ENCODE measurements around the gene PPCDC.
A peak's percentile ranks its signal among the peaks of the same experiment; 100 is the strongest.

Gene PPCDC

DNA sequence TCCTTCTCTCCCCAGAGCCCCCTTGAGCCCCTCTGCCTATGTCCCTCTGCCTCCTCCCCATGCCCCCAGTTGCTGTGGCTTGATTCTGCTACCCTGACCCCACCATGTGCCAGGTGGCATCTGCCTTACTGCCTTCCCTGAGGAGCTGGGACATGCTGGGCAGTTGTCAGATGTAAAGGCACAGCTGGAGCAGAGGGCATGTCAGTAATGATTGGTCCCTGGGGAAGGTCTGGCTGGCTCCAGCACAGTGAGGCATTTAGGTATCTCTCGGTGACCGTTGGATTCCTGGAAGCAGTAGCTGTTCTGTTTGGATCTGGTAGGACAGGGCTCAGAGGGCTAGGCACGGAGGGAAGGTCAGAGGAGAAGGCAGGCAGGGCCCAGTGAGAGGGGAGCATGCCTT, 3.5 kb upstream of the PPCDC start:
- DNase-seq, result no peak

DNA sequence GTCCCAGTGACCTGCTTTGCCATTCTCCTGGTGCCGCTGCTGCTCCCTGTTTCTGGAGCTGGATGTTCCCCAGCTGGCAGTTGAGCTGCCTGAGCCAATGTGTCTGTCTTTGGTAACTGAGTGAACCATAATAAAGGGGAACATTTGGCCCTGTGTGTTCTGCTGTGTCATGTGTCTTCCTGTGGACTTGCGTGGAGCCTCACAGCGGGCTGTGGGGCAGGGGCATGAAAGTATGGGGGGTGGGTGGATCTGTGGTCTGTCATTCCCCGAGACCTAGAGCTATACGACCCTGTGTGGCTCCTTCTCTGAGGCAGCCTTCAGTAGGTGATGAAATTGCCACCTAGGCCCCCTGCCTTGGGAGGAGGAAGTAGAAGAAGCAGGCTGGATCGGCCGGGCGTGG, 2.0 kb upstream of the PPCDC start:
- DNase-seq, result no peak

GRCh38 chr15:75022783-75023180, 608 bp upstream of the PPCDC start:
- DNase-seq, result peak; percentile 76

- peak; percentile 60 for DNase-seq
Measured at GRCh38 chr15:75023872-75024636, 664 bp downstream of the PPCDC start.

DNA sequence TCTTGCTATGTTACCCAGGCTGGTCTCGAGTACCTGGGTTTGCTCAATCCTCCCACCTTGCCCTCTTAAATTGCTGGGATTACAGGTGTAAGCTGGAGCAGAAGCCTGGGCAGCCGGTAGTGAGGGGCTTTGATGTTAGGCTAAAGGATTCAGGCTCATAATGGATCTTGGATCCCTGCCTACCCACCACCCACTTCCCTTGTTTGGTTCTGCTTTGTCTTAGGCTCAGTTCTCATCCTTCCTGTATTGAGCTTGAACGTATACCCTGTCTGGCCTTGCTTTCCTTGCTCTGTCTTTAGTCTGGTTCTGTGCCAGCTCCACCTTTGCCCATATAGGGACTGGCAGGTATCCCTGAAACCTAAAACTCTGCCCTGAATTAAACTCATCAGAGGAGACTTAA, 1.7 kb downstream of the PPCDC start:
- DNase-seq, result no peak

DNA sequence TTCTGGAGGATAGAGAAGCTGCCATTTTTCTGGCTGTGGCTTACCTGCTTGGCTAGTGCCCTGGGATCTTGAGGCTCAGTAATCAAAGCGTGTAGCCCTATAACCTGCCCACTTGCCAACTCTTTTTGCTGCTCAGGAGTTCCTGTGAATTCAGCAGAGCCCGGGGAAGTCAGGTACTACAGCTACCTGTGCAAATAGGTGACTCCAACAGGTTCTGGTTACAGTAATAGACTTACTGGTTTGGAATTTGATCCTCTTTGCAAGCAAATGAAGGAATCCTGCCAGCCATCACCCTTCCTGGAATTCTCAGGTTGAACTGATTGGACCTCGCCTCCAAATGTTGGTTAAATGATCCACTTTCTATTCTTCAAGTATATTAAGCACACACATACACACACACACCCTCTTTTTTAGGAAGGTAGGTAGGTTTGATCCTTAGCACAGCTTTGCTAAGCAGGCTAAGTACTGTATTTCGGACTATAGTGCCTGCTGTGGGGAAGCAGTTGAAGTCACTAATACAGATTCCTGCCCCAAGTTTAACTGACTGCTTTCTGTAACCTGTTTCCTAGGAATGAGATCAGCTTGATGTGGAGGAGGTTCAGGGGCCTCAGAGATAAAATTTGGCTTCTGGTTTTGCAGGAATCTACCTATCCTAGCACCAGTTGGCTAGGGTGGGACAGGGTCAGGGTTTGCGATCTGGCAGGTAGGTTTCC, 2.3 kb downstream of the PPCDC start:
- no peak for DNase-seq

DNA sequence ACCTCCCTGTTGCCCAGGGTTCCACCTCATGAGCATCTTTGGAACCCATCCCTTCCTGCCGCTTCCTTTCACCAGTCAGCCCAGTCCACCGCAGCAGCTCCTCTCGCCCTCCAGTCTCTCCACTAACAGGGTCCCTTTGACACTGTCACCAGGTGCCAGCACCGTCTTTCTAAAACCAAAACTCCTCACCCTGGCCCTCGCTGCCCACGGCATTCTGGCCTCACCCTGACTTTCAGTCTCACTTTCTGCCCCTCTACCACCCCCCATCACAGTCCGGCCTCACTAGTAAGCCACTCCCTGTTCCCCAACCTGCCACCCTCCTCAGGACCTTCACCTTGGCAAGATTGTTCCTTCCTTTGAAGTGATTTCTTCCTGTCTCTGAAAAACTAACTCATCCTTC, 4.2 kb downstream of the PPCDC start:
- no peak for DNase-seq

GRCh38 chr15:75028991-75029377, 5.6 kb downstream of the PPCDC start:
- DNase-seq, result no peak

GRCh38 chr15:75029378-75030022, 6.1 kb downstream of the PPCDC start:
- DNase-seq, result peak; percentile 92

DNA sequence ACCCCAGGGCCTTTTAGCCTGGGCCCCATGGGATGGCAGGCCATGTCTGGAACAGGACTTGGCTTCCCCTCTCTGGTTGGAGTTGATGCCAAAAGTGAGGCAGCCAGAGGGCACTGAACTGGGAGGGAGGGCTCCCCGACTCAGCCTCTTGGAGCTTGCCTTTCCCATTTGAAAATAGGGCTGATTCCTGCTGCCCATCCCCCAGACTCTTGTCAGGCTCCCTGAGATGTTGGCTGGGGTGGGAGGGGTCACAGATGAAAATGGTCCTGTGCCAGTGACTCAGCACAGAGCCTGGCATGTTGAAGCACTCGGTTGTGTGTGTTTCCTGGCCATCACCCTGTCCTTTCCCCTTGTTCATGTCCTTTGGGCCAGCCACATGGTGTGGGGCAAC, 6.6 kb downstream of the PPCDC start:
- DNase-seq, result peak; percentile 44

GRCh38 chr15:75030424-75030823, 7.0 kb downstream of the PPCDC start:
- no peak for DNase-seq

DNA sequence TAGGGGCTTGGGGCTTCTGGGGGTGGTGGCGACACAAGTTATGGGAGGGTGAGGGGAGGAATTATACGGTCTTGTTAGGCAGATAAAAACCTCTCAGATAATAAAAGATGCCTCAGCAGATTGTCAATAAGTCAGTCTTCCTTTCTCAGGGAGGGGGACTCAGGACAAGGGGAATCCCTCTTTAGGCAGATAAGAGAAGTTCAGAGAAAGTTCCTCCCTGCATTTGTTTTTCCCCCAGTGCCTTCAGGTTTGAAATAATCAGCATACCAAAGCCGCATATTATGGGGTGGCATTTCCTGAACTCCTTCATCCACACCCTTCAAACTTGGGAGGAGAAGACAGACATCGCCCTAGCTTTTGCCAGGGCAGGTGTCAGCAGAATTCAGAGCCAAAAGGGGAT, 8.5 kb downstream of the PPCDC start:
- DNase-seq, result no peak

- DNase-seq, result no peak
Measured at GRCh38 chr15:75032395-75032794, 9.0 kb downstream of the PPCDC start.

- no peak for DNase-seq
Measured at GRCh38 chr15:75033809-75034208, 10.4 kb downstream of the PPCDC start.

DNA sequence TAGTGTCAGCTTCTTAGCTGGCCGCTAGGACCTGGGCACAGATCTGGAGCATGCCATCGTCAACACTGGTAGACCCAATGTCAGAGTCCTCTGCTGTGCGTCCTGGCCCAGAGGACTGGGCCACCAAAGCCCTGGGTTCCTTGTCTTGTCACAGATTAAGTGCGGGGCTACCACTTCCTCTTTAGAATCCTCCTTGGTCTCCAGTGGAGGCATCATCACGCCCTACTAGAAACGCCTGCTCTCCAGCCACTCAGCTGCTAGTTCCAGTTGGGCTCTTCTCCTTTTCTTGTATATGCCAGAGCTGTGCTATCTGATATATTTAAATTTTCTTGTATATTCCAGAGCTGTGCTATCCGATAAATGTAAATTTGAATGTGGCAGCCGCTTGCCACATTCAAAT, 11.2 kb downstream of the PPCDC start:
- no peak for DNase-seq

GRCh38 chr15:75036212-75036616, 12.8 kb downstream of the PPCDC start:
- DNase-seq, result no peak

DNA sequence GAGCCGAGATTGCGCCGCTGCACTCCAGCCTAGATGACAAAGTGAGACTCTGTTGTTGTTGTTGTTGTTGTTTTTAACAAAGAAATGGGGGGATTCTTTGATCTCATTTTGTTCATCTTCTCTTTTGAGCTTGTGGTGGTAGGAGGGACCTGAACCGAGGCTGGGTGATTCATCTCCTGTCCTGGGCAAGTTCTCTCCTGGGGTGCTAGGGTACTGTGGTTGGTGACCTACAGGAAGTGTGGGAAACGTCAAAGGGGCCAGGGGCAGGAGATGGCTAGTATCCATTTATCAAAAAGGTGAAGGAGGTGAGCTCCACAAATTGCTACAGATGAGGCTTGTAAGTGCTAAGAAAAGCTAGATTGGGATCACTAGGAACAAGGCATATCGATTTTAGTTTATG, 14.3 kb downstream of the PPCDC start:
- DNase-seq, result no peak

DNA sequence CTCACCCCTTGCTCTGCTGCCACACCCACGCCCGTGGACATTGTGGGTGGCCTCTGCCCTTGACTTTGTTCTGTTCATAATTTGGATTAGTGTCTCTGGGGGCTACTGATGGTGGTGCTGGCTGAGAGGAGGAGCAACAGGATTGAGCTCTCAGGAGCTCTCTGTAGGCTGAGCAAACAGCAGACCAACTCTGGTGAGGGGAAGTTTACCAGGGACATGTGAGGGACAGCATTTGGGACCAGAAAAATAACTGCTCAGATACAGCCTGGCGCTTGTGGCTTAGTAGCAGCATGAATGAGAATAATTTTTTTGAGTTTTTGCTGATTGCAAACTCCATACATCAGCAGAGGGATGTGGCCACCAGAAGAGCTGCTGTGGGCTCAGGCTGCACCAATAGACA, 14.8 kb downstream of the PPCDC start:
- DNase-seq, result no peak

DNA sequence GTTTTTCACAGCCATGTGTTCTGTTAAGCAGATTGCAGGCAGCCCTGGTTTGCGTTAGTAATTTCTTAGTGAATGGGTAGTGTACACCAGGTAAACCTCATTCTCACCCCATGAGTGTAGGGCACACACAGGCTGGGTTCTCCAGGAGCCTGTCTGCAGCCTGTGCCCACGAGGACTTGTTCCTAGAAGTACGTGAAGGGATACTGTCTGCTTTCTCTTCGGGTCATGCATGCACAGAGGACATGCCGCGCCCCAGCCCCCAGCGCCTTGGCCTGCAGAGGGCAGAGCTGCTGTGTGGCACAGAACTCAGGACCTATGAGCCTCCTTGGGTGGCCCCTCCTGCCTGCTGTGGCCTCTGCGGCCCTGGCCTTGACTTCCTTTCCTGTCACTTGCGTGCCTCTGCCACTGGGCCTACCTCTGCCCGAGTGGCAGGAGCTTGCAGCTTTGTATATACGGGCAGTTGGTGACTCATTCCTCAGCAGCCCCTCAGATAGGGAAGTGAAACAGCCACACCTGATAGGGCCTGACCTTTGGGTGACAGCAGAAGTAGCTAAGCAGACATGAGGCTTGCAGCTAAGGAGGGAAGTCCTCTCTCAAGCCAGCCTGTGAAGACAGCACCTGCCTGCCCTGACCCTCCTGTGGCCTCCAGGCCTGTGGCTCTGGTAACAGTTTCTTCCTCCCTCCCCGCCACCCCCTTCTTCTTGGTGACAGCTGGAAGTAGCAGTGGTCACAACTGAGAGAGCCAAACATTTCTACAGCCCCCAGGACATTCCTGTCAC, 19.5 kb downstream of the PPCDC start:
- DNase-seq, result peak; percentile 95

- DNase-seq, result peak; percentile 98
Measured at GRCh38 chr15:75043509-75044257, 20.3 kb downstream of the PPCDC start.

DNA sequence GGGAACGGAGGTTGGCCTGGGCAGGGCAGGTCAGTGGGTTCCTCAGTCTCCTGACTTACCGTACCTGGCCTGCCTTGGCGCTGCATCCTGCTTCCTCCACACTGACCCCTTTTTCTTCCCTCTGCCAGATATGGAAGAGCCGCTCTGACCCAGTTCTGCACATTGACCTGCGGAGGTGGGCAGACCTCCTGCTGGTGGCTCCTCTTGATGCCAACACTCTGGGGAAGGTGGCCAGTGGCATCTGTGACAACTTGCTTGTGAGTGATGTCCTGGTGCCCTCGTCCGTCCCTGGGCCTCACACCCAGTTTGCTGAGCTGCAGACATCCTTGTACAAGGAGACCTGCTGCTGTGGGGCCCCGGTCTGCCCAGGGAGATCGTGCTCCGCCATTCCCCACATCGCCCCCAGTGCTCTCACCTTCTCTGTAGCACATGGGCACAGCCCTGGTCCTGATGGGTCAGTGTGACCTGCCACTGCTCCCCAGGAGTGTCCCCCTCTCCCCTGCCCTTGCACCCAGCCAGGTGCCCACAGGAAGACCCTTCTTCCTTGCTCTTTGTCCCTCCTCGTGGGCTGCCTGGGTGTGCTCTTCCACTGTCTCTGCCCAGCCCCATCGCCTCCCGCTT, 21.0 kb downstream of the PPCDC start:
- no peak for DNase-seq

Data from hematopoietic multipotent progenitor cell treated with erythropoietin and hydrocortisone succinate and interleukin-3 and kit ligand, for 8 days (in vitro differentiated cells).